PC-3 (cell line): ENCODE data around the gene BARX1. TPM values are rescaled to one million over a fixed set of nuclear protein-coding genes. Genes with fewer than 3 reads are reported as not detected.

Source experiments
- ATAC-seq: fragments of 200-7000 bp; cut with Tn5 transposase; 2 replicates; pipeline ENCODE4 v1.9.1; 2020; ENCODE audit warnings: mild to moderate bottlenecking, moderate library complexity
- BruUV-seq: library from RNA; stranded (reverse); fragments of 400-500 nt; replicated peaks from 2 replicates; lab custom pipeline; 2021; lab: Mats Ljungman, UMichigan
- CTCF ChIA-PET: fragments of 300-600 bp; sonication (Branson Sonifier 250); formaldehyde crosslinking; loops from one replicate; lab custom pipeline; 2022; ENCODE audit warnings: antibody characterized with exemption; lab: Charles Lee
- POLR2A ChIA-PET: fragments of 300-600 bp; sonication (Branson Sonifier 250); formaldehyde crosslinking; loops from one replicate; lab custom pipeline; 2022; ENCODE audit warnings: antibody characterized with exemption; ENCODE audit not compliant: unreplicated experiment; lab: Charles Lee
- DNase-seq: peaks from one replicate; pipeline ENCODE4 v3.0.0-alpha.2; 2015
- H2AFZ ChIP-seq: fragments of 300-600 bp; sonication (generic); 2 replicates; pipeline ENCODE4 v1.6.0; 2016; ENCODE audit warnings: antibody characterized with exemption, low read length
- H3F3A ChIP-seq: fragments of 300-600 bp; sonication (generic); one replicate; pipeline ENCODE4 v1.6.0; 2017; ENCODE audit warnings: antibody characterized with exemption, low read length, control low read depth, mild to moderate bottlenecking; ENCODE audit not compliant: unreplicated experiment
- H3K27ac ChIP-seq: fragments of 300-600 bp; sonication (generic); 2 replicates; pipeline ENCODE4 v1.5.1; 2016; ENCODE audit warnings: mild to moderate bottlenecking, low read length
- H3K27me3 ChIP-seq: fragments of 300-600 bp; sonication (generic); 2 replicates; pipeline ENCODE4 v1.6.1; 2016; ENCODE audit warnings: low read length, mixed read lengths
- H3K36me3 ChIP-seq: fragments of 300-600 bp; sonication (generic); 2 replicates; pipeline ENCODE4 v1.6.1; 2016; ENCODE audit warnings: low read depth, mixed run types, low read length, mixed read lengths
- H3K4me1 ChIP-seq: fragments of 300-600 bp; sonication (generic); 2 replicates; pipeline ENCODE4 v1.5.1; 2016; ENCODE audit warnings: low read length; ENCODE audit not compliant: insufficient read depth
- H3K4me2 ChIP-seq: fragments of 300-600 bp; sonication (generic); 2 replicates; pipeline ENCODE4 v1.6.0; 2016; ENCODE audit warnings: low read length
- H3K4me3 ChIP-seq: fragments of 300-600 bp; sonication (generic); 2 replicates; pipeline ENCODE4 v1.5.1; 2016; ENCODE audit warnings: mild to moderate bottlenecking, low read length, mixed read lengths
- H3K79me2 ChIP-seq: fragments of 300-600 bp; sonication (generic); 2 replicates; pipeline ENCODE4 v1.6.1; 2017; ENCODE audit warnings: low read length, mixed read lengths
- H3K9ac ChIP-seq: fragments of 300-600 bp; sonication (generic); 2 replicates; pipeline ENCODE4 v1.6.0; 2016; ENCODE audit warnings: mild to moderate bottlenecking, low read length
- H3K9me2 ChIP-seq: fragments of 300-600 bp; sonication (generic); replicated peaks from 2 replicates; pipeline ENCODE4 v1.6.1; 2016; ENCODE audit warnings: mixed run types, low read length, mixed read lengths
- H3K9me3 ChIP-seq: fragments of 300-600 bp; sonication (generic); 2 replicates; pipeline ENCODE4 v1.6.1; 2016; ENCODE audit warnings: low read length, mixed read lengths
- H4K20me1 ChIP-seq: fragments of 300-600 bp; sonication (generic); 2 replicates; pipeline ENCODE4 v1.6.1; 2016; ENCODE audit warnings: low read length, mixed read lengths
- CTCF ChIP-seq: fragments of 300-600 bp; sonication (generic); conservative IDR thresholded peaks from 2 replicates; pipeline ENCODE4 v1.5.1; 2017; ENCODE audit warnings: antibody characterized with exemption, low read depth, mild to moderate bottlenecking, low read length
- EZH2 ChIP-seq: fragments of 300-600 bp; sonication (generic); IDR thresholded peaks from one replicate; pipeline ENCODE4 v1.6.1; 2017; ENCODE audit warnings: antibody characterized with exemption, mild to moderate bottlenecking, low read length; ENCODE audit not compliant: unreplicated experiment
- EZH2phosphoT487 ChIP-seq: fragments of 300-600 bp; sonication (generic); IDR thresholded peaks from 2 replicates; pipeline ENCODE4 v1.6.1; 2018; ENCODE audit warnings: mild to moderate bottlenecking, antibody characterized with exemption, low read length, borderline replicate concordance
- intact Hi-C: fragments of 100-400 bp; cut with micrococcal nuclease; formaldehyde crosslinking; loops from 2 replicates; pipeline ENCODE4 v1.9.0; 2023
- total RNA-seq: library from RNA; depleted of rRNA; stranded (reverse); fragments of >200 nt; gene quantifications from 2 replicates; pipeline ENCODE4 v1.2.3, GENCODE V29; 2014

Gene BARX1
- total RNA-seq, 1 experiment from 2014 or later: not detected

GRCh38 chr9:93948441-93949072 is 6.6 kb downstream of the BARX1 start:
- Histone ChIP-seq H3K79me2 (no peaks in the 10 kb centered on the region), H3K27ac (no peak overlapping the region), H3K27me3 (peaks cover 18% of the 10 kb centered on the region), H3F3A (no peaks in the 10 kb centered on the region), H3K9ac (no peak overlapping the region), H3K9me3 (no peaks in the 10 kb centered on the region), H4K20me1 (no peaks in the 10 kb centered on the region), H3K4me3 (no peak overlapping the region), H3K4me2 (no peak overlapping the region), H3K4me1 (peaks cover 3% of the 10 kb centered on the region; the same call in 1 of the 2 replicates), H3K9me2 (no peaks in the 10 kb centered on the region), H2AFZ (no peak overlapping the region), H3K36me3 (no peaks in the 10 kb centered on the region)
- BruUV-seq: no TSS peak
- CTCF ChIA-PET: no interaction called here
- no peak for TF ChIP-seq EZH2phosphoT487
- TF ChIP-seq CTCF: no peak
- TF ChIP-seq EZH2: no peak
- ATAC-seq: no peak
- intact Hi-C loops: no loop called here
- no peak for DNase-seq
- POLR2A ChIA-PET: no interaction called here

GRCh38 chr9:93947409-93948070 is 7.6 kb downstream of the BARX1 start:
- H3K27me3 ChIP-seq: peaks cover 18% of the 10 kb centered on the region
- no peak overlapping the region for H3K27ac ChIP-seq
- no peak for DNase-seq
- no peaks in the 10 kb centered on the region for H3K79me2 ChIP-seq
- no peak overlapping the region for H3K4me2 ChIP-seq
- intact Hi-C loops: no loop called here
- POLR2A ChIA-PET: no interaction called here
- H2AFZ ChIP-seq: no peak overlapping the region
- no peaks in the 10 kb centered on the region for H3K36me3 ChIP-seq
- no peak for TF ChIP-seq CTCF
- TF ChIP-seq EZH2phosphoT487: no peak
- no peak for TF ChIP-seq EZH2
- no peaks in the 10 kb centered on the region for H3F3A ChIP-seq
- H3K9me2 ChIP-seq: no peaks in the 10 kb centered on the region
- CTCF ChIA-PET: no interaction called here
- H3K9me3 ChIP-seq: no peaks in the 10 kb centered on the region
- H3K9ac ChIP-seq: no peak overlapping the region
- BruUV-seq: no TSS peak
- no peak for ATAC-seq
- peaks cover 3% of the 10 kb centered on the region; the same call in 1 of the 2 replicates for H3K4me1 ChIP-seq
- H3K4me3 ChIP-seq: no peak overlapping the region
- H4K20me1 ChIP-seq: no peaks in the 10 kb centered on the region

- CTCF ChIA-PET: no interaction called here
- Histone ChIP-seq H3K36me3 (no peaks in the 10 kb centered on the region), H3K4me1 (no peaks in the 10 kb centered on the region), H3K9ac (no peak overlapping the region), H3K27me3 (peaks cover 7% of the 10 kb centered on the region; the same call in 1 of the 2 replicates), H3K4me2 (peak overlapping the region; percentile 91), H3K79me2 (no peaks in the 10 kb centered on the region), H3K9me3 (no peaks in the 10 kb centered on the region), H2AFZ (no peak overlapping the region), H3K9me2 (no peaks in the 10 kb centered on the region), H4K20me1 (no peaks in the 10 kb centered on the region), H3K27ac (no peak overlapping the region), H3K4me3 (peak overlapping the region; percentile 70; the same call in 1 of the 2 replicates), H3F3A (no peaks in the 10 kb centered on the region)
- TF ChIP-seq EZH2: no peak
- no peak for TF ChIP-seq CTCF
- TF ChIP-seq EZH2phosphoT487: no peak
- intact Hi-C loops: no loop called here
- no TSS peak for BruUV-seq
- ATAC-seq (no peak), DNase-seq (no peak)
- POLR2A ChIA-PET: no interaction called here
Measured at GRCh38 chr9:93946338-93946712, 8.8 kb downstream of the BARX1 start.
